HEK293 (cell line): ENCODE measurements around the gene OIP5.

Experiments
- CTCF ChIA-PET: fragments of 350-600 bp; formaldehyde crosslinking; extraction: SDS; loops from one replicate; lab custom pipeline; 2021; ENCODE audit warnings: antibody characterized with exemption; lab: Yijun Ruan, JAX
- POLR2A ChIA-PET: fragments of 300-600 bp; formaldehyde crosslinking; extraction: SDS; loops from one replicate; lab custom pipeline; 2020; ENCODE audit warnings: antibody characterized with exemption, inconsistent platforms; lab: Yijun Ruan, JAX
- H3K27ac ChIP-seq: fragments of 200-500 bp; sonication (Bioruptor generic); 2 replicates; pipeline ENCODE4 v1.5.1; 2014; ENCODE audit warnings: low read depth, low read length, control low read depth, inconsistent platforms; ENCODE audit errors: extremely low read depth
- H3K36me3 ChIP-seq, 2 experiments: fragments of 200-500 bp in 1 of 2; sonication (Bioruptor generic) in 1 of 2; 1 replicate in 1 of 2; 2 replicates in 1 of 2; pipeline ENCODE4 v1.5.1; 2014 to 2017; ENCODE audit warnings: inconsistent platforms in 2 of 2, low read length in 2 of 2; ENCODE audit not compliant: control insufficient read depth in 2 of 2, insufficient read depth in 1 of 2
- H3K4me1 ChIP-seq: fragments of 200-500 bp; sonication (Bioruptor generic); 2 replicates; pipeline ENCODE4 v1.5.1; 2014; ENCODE audit warnings: mild to moderate bottlenecking, low read length, inconsistent platforms; ENCODE audit not compliant: control insufficient read depth, insufficient read depth
- H3K4me3 ChIP-seq: 2 replicates; pipeline ENCODE4 v1.5.1; 2011; ENCODE audit warnings: low read depth, mild to moderate bottlenecking, control low read depth, low read length, moderate library complexity
- H3K9me3 ChIP-seq: fragments of 200-500 bp; sonication (Bioruptor generic); 2 replicates; pipeline ENCODE4 v1.5.1; 2014; ENCODE audit warnings: low read depth, low read length, inconsistent platforms; ENCODE audit not compliant: control insufficient read depth, insufficient read depth
- GLIS1 ChIP-seq: fragments of 450-650 bp; formaldehyde crosslinking; IDR thresholded peaks from 2 replicates; pipeline ENCODE4 v1.5.1; 2016; ENCODE audit warnings: missing biosample characterization, missing genetic modification characterization
- HOXA7 ChIP-seq: sonication (generic); formaldehyde crosslinking; IDR thresholded peaks from 2 replicates; pipeline ENCODE4 v1.8.1; 2022; ENCODE audit warnings: missing genetic modification reagents, borderline replicate concordance
- HOXD13 ChIP-seq: sonication (generic); formaldehyde crosslinking; IDR thresholded peaks from 2 replicates; pipeline ENCODE4 v1.8.0; 2022; ENCODE audit warnings: missing genetic modification reagents, borderline replicate concordance
- KLF17 ChIP-seq: fragments of 450-650 bp; formaldehyde crosslinking; IDR thresholded peaks from 2 replicates; pipeline ENCODE4 v1.5.1; 2016; ENCODE audit warnings: missing biosample characterization, missing genetic modification characterization
- ZBTB6 ChIP-seq: fragments of 450-650 bp; formaldehyde crosslinking; IDR thresholded peaks from 2 replicates; pipeline ENCODE4 v1.5.1; 2017; ENCODE audit warnings: missing biosample characterization, missing genetic modification characterization
- ZFP37 ChIP-seq: fragments of 450-650 bp; formaldehyde crosslinking; IDR thresholded peaks from 2 replicates; pipeline ENCODE4 v1.5.1; 2016; ENCODE audit warnings: missing biosample characterization, missing genetic modification characterization
- ZNF132 ChIP-seq: fragments of 450-650 bp; formaldehyde crosslinking; IDR thresholded peaks from 2 replicates; pipeline ENCODE4 v1.5.1; 2017; ENCODE audit warnings: missing biosample characterization, missing genetic modification characterization, borderline replicate concordance
- ZNF155 ChIP-seq: fragments of 450-650 bp; formaldehyde crosslinking; IDR thresholded peaks from 2 replicates; pipeline ENCODE4 v1.5.1; 2016; ENCODE audit warnings: missing biosample characterization, missing genetic modification characterization
- ZNF335 ChIP-seq: fragments of 450-650 bp; formaldehyde crosslinking; conservative IDR thresholded peaks from 2 replicates; pipeline ENCODE4 v1.5.1; 2016; ENCODE audit warnings: missing biosample characterization, missing genetic modification characterization
- ZNF416 ChIP-seq: fragments of 450-650 bp; formaldehyde crosslinking; IDR thresholded peaks from 2 replicates; pipeline ENCODE4 v1.5.1; 2016; ENCODE audit warnings: missing biosample characterization, missing genetic modification characterization
- ZNF549 ChIP-seq: fragments of 450-650 bp; IDR thresholded peaks from 2 replicates; pipeline ENCODE4 v1.5.1; 2018; ENCODE audit warnings: missing biosample characterization, missing genetic modification characterization, mild to moderate bottlenecking, inconsistent platforms, moderate library complexity
- ZNF561 ChIP-seq: fragments of 450-650 bp; IDR thresholded peaks from 2 replicates; pipeline ENCODE4 v1.5.1; 2018; ENCODE audit warnings: missing biosample characterization, missing genetic modification characterization, borderline replicate concordance
- ZNF571 ChIP-seq: fragments of 450-650 bp; formaldehyde crosslinking; IDR thresholded peaks from 2 replicates; pipeline ENCODE4 v1.5.0; 2017; ENCODE audit warnings: missing biosample characterization, missing genetic modification characterization
- ZSCAN30 ChIP-seq: fragments of 450-650 bp; IDR thresholded peaks from 2 replicates; pipeline ENCODE4 v1.5.1; 2018; ENCODE audit warnings: missing biosample characterization, mild to moderate bottlenecking, missing genetic modification characterization, moderate library complexity
- TF ChIP-seq, protein P1 (sequence below): fragments of 450-650 bp; formaldehyde crosslinking; conservative IDR thresholded peaks from 2 replicates; pipeline ENCODE4 v1.5.1; 2016; ENCODE audit warnings: low read depth, missing biosample characterization, missing genetic modification characterization
- TF ChIP-seq, protein P2 (sequence below): fragments of 450-650 bp; formaldehyde crosslinking; IDR thresholded peaks from 2 replicates; pipeline ENCODE4 v1.5.1; 2016; ENCODE audit warnings: missing biosample characterization, missing genetic modification characterization
- TF ChIP-seq, protein P3 (sequence below): fragments of 450-650 bp; formaldehyde crosslinking; IDR thresholded peaks from 2 replicates; pipeline ENCODE4 v1.5.1; 2016; ENCODE audit warnings: missing biosample characterization, missing genetic modification characterization
- TF ChIP-seq, protein P4 (sequence below): fragments of 450-650 bp; formaldehyde crosslinking; IDR thresholded peaks from 2 replicates; pipeline ENCODE4 v1.5.1; 2016; ENCODE audit warnings: missing biosample characterization, missing genetic modification characterization

The OIP5 gene

GRCh38 chr15:41334293-41335120, 2.1 kb upstream of the OIP5 start (continued):
- TF ChIP-seq, protein P1, sequence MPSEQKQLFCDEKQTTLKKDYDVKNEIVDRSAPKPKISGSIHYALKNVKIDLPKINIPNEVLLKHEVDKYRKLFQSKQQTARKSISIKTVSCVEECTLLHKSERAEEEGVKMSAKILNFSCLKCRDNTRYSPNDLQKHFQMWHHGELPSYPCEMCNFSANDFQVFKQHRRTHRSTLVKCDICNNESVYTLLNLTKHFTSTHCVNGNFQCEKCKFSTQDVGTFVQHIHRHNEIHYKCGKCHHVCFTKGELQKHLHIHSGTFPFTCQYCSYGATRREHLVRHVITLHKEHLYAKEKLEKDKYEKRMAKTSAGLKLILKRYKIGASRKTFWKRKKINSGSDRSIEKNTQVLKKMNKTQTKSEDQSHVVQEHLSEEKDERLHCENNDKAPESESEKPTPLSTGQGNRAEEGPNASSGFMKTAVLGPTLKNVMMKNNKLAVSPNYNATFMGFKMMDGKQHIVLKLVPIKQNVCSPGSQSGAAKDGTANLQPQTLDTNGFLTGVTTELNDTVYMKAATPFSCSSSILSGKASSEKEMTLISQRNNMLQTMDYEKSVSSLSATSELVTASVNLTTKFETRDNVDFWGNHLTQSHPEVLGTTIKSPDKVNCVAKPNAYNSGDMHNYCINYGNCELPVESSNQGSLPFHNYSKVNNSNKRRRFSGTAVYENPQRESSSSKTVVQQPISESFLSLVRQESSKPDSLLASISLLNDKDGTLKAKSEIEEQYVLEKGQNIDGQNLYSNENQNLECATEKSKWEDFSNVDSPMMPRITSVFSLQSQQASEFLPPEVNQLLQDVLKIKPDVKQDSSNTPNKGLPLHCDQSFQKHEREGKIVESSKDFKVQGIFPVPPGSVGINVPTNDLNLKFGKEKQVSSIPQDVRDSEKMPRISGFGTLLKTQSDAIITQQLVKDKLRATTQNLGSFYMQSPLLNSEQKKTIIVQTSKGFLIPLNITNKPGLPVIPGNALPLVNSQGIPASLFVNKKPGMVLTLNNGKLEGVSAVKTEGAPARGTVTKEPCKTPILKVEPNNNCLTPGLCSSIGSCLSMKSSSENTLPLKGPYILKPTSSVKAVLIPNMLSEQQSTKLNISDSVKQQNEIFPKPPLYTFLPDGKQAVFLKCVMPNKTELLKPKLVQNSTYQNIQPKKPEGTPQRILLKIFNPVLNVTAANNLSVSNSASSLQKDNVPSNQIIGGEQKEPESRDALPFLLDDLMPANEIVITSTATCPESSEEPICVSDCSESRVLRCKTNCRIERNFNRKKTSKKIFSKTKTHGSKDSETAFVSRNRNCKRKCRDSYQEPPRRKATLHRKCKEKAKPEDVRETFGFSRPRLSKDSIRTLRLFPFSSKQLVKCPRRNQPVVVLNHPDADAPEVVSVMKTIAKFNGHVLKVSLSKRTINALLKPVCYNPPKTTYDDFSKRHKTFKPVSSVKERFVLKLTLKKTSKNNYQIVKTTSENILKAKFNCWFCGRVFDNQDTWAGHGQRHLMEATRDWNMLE (tag by site-specific recombination) = no peak
- TF ChIP-seq ZNF416 (no peak), ZNF571 (tag by site-specific recombination) (no peak), KLF17 (peak; percentile 27; the same call in 1 of the 2 replicates)
- TF ChIP-seq, protein P2, sequence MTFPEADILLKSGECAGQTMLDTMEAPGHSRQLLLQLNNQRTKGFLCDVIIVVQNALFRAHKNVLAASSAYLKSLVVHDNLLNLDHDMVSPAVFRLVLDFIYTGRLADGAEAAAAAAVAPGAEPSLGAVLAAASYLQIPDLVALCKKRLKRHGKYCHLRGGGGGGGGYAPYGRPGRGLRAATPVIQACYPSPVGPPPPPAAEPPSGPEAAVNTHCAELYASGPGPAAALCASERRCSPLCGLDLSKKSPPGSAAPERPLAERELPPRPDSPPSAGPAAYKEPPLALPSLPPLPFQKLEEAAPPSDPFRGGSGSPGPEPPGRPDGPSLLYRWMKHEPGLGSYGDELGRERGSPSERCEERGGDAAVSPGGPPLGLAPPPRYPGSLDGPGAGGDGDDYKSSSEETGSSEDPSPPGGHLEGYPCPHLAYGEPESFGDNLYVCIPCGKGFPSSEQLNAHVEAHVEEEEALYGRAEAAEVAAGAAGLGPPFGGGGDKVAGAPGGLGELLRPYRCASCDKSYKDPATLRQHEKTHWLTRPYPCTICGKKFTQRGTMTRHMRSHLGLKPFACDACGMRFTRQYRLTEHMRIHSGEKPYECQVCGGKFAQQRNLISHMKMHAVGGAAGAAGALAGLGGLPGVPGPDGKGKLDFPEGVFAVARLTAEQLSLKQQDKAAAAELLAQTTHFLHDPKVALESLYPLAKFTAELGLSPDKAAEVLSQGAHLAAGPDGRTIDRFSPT (tag by site-specific recombination) = no peak
- TF ChIP-seq, all 188 proteins: peak for 12

DNA sequence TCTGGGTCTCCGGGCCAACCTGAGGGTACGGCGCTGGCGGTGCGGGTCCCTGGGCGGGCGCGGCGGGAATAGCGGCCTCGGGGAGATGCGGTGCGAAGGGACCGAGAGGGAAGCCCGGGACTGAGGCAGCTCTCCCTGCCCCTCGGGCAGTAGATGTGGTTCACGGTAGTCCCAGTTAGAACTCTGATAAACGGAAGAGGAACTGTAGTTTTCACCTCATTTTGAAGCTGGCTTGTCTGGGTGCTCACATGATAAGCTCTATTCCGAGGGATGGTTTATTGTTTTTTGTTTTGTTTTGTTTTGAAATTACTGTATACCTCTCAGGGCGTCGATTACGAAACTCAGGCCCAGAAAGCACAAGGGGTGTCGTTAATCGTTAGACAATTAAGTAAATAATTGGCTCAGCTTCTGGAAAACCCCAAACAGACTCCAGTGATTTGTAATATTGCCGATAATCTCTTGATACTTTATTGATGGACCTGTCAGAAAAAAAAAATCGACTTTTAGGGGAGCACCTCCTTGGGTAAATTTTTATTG, 703 bp upstream of the OIP5 start:
- Histone ChIP-seq H3K36me3 (peaks cover 8 to 14% of the 10 kb centered on the region in 2 experiments; a peak in 2 of 3 replicates), H3K27ac (peak overlapping the region; percentile 92), H3K4me1 (no peaks in the 10 kb centered on the region), H3K9me3 (no peaks in the 10 kb centered on the region), H3K4me3 (peak overlapping the region; percentile 94)
- CTCF ChIA-PET = interaction anchor here (0.5 to 1.1 kb wide), 5 partner anchors 47 to 753 kb away, joined by 3 to 4 read pairs (median 3); no protein-coding TSS in a partner anchor
- POLR2A ChIA-PET = interaction anchor here (0.6 to 1.8 kb wide), 17 partner anchors 8 to 875 kb away, joined by 3 to 13 read pairs (median 3); partner anchors contain the start of genes CHAC1, CHP1, EXD1 and RAD51
- TF ChIP-seq ZNF561 (no peak), ZSCAN30 (tag by site-specific recombination) (peak; percentile 11; the same call in 1 of the 2 replicates), ZNF335 (tag by site-specific recombination) (peak; percentile 8; the same call in 1 of the 2 replicates), ZFP37 (tag by site-specific recombination) (0 out of 2 replicates have a peak, but pooled peaks have one; percentile 52), ZNF132 (tag by site-specific recombination) (no peak), ZBTB6 (tag by site-specific recombination) (0 out of 2 replicates have a peak, but pooled peaks have one; percentile 60), GLIS1 (no peak), HOXD13 (CRISPR knock-in tag) (peak; percentile 4; the same call in 1 of the 2 replicates), ZNF549 (no peak), HOXA7 (CRISPR knock-in tag) (no peak), ZNF155 (tag by site-specific recombination) (no peak)
- TF ChIP-seq, protein P3, sequence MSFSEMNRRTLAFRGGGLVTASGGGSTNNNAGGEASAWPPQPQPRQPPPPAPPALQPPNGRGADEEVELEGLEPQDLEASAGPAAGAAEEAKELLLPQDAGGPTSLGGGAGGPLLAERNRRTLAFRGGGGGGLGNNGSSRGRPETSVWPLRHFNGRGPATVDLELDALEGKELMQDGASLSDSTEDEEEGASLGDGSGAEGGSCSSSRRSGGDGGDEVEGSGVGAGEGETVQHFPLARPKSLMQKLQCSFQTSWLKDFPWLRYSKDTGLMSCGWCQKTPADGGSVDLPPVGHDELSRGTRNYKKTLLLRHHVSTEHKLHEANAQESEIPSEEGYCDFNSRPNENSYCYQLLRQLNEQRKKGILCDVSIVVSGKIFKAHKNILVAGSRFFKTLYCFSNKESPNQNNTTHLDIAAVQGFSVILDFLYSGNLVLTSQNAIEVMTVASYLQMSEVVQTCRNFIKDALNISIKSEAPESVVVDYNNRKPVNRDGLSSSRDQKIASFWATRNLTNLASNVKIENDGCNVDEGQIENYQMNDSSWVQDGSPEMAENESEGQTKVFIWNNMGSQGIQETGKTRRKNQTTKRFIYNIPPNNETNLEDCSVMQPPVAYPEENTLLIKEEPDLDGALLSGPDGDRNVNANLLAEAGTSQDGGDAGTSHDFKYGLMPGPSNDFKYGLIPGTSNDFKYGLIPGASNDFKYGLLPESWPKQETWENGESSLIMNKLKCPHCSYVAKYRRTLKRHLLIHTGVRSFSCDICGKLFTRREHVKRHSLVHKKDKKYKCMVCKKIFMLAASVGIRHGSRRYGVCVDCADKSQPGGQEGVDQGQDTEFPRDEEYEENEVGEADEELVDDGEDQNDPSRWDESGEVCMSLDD = peak; percentile 34; the same call in 1 of the 2 replicates
- TF ChIP-seq, protein P4, sequence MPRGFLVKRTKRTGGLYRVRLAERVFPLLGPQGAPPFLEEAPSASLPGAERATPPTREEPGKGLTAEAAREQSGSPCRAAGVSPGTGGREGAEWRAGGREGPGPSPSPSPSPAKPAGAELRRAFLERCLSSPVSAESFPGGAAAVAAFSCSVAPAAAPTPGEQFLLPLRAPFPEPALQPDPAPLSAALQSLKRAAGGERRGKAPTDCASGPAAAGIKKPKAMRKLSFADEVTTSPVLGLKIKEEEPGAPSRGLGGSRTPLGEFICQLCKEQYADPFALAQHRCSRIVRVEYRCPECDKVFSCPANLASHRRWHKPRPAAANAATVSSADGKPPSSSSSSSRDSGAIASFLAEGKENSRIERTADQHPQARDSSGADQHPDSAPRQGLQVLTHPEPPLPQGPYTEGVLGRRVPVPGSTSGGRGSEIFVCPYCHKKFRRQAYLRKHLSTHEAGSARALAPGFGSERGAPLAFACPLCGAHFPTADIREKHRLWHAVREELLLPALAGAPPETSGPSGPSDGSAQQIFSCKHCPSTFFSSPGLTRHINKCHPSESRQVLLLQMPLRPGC (tag by site-specific recombination) = 0 out of 2 replicates have a peak, but pooled peaks have one; percentile 7
